MM.1S (cell line): ENCODE data around the gene SRP9.

Experiments used
- DNase-seq: peaks from one replicate; pipeline ENCODE4 v3.0.0-alpha.2; 2015
- H2AFZ ChIP-seq: fragments of 300-600 bp; sonication (generic); 2 replicates; pipeline ENCODE4 v1.6.0; 2016; ENCODE audit warnings: antibody characterized with exemption, low read length
- H3F3A ChIP-seq: fragments of 300-600 bp; sonication (generic); 2 replicates; pipeline ENCODE4 v1.6.1; 2016; ENCODE audit warnings: mild to moderate bottlenecking, antibody characterized with exemption, low read length, moderate library complexity, mixed read lengths; ENCODE audit not compliant: insufficient read depth
- H3K27ac ChIP-seq: fragments of 300-600 bp; sonication (generic); 2 replicates; pipeline ENCODE4 v1.5.1; 2016; ENCODE audit warnings: mild to moderate bottlenecking, low read length
- H3K27me3 ChIP-seq: fragments of 300-600 bp; sonication (generic); replicated peaks from 2 replicates; pipeline ENCODE4 v1.6.0; 2016; ENCODE audit warnings: low read length; ENCODE audit not compliant: insufficient read depth
- H3K36me3 ChIP-seq: fragments of 300-600 bp; sonication (generic); replicated peaks from 2 replicates; pipeline ENCODE4 v1.6.1; 2016; ENCODE audit warnings: mild to moderate bottlenecking, low read length, mixed read lengths; ENCODE audit not compliant: insufficient read depth
- H3K4me1 ChIP-seq: fragments of 300-600 bp; sonication (generic); 2 replicates; pipeline ENCODE4 v1.6.1; 2016; ENCODE audit warnings: low read length, mixed read lengths
- H3K4me2 ChIP-seq: fragments of 300-600 bp; sonication (generic); 2 replicates; pipeline ENCODE4 v1.6.0; 2016; ENCODE audit warnings: low read depth, low read length
- H3K4me3 ChIP-seq: fragments of 300-600 bp; sonication (generic); 2 replicates; pipeline ENCODE4 v1.5.1; 2016; ENCODE audit warnings: low read length, mixed read lengths
- H3K79me2 ChIP-seq: fragments of 300-600 bp; sonication (generic); 2 replicates; pipeline ENCODE4 v1.6.1; 2016; ENCODE audit warnings: mixed run types, low read length, mixed read lengths
- H3K9ac ChIP-seq: fragments of 300-600 bp; sonication (generic); 2 replicates; pipeline ENCODE4 v1.6.1; 2016; ENCODE audit warnings: low read length, mixed read lengths
- H3K9me2 ChIP-seq: fragments of 300-600 bp; sonication (generic); replicated peaks from 2 replicates; pipeline ENCODE4 v1.6.1; 2016; ENCODE audit warnings: mild to moderate bottlenecking, low read length, mixed read lengths; ENCODE audit not compliant: insufficient read depth
- H3K9me3 ChIP-seq: fragments of 300-600 bp; sonication (generic); replicated peaks from 2 replicates; pipeline ENCODE4 v1.6.1; 2016; ENCODE audit warnings: mild to moderate bottlenecking, low read length, mixed read lengths; ENCODE audit not compliant: insufficient read depth
- H4K20me1 ChIP-seq: fragments of 300-600 bp; sonication (generic); 2 replicates; pipeline ENCODE4 v1.6.1; 2016; ENCODE audit warnings: mild to moderate bottlenecking, low read length, moderate library complexity, mixed read lengths; ENCODE audit not compliant: insufficient read depth
- EZH2 ChIP-seq: fragments of 300-600 bp; sonication (generic); optimal IDR thresholded peaks from 2 replicates; pipeline ENCODE3; 2017; ENCODE audit warnings: low read depth, mild to moderate bottlenecking, antibody characterized with exemption, low read length, mixed read lengths
- EZH2phosphoT487 ChIP-seq: fragments of 300-600 bp; sonication (generic); IDR thresholded peaks from 2 replicates; pipeline ENCODE4 v1.6.1; 2018; ENCODE audit warnings: antibody characterized with exemption, low read length
- TF ChIP-seq, protein P1 (sequence below): fragments of 300-600 bp; sonication (generic); IDR thresholded peaks from 2 replicates; pipeline ENCODE4 v1.5.1; 2016; ENCODE audit warnings: antibody characterized with exemption, low read length, mixed read lengths

SRP9 gene

DNA sequence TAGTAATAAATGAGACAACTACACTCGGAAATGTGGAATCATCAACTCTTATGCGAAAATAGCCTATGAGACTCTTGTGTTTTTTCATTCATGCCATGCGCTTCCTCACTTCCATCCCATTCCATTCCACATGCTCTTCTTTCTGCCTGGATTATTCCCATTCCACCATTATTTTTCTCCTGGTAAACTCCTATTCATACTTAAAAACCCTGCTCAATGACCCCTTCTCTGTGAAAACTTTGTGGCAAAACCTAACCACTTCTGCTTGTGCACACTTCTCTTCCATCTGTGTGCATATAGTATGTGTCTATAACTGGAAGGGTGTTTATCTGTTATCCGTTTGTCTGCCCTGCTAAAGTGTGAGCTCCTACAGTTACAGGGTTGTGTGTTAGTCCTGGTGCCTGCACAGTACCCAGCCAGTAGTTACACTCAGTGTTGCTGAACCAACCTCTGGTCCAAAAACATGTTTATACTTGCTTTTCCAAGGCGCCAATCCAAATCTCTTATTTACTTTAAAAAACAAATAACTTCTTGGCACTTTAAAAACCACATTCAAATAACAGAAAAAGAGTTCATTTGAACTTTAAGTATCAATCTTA lies 43.0 kb downstream of the SRP9 start:
- H3K27ac ChIP-seq: no peak overlapping the region
- no peaks in the 10 kb centered on the region for H3K9me3 ChIP-seq
- H3K9me2 ChIP-seq: no peaks in the 10 kb centered on the region
- H3F3A ChIP-seq: no peaks in the 10 kb centered on the region
- H4K20me1 ChIP-seq: no peaks in the 10 kb centered on the region
- H3K9ac ChIP-seq: no peak overlapping the region
- no peak overlapping the region for H2AFZ ChIP-seq
- H3K4me3 ChIP-seq: no peak overlapping the region
- DNase-seq: no peak
- no peaks in the 10 kb centered on the region for H3K27me3 ChIP-seq
- H3K4me2 ChIP-seq: no peak overlapping the region
- TF ChIP-seq, protein P1, sequence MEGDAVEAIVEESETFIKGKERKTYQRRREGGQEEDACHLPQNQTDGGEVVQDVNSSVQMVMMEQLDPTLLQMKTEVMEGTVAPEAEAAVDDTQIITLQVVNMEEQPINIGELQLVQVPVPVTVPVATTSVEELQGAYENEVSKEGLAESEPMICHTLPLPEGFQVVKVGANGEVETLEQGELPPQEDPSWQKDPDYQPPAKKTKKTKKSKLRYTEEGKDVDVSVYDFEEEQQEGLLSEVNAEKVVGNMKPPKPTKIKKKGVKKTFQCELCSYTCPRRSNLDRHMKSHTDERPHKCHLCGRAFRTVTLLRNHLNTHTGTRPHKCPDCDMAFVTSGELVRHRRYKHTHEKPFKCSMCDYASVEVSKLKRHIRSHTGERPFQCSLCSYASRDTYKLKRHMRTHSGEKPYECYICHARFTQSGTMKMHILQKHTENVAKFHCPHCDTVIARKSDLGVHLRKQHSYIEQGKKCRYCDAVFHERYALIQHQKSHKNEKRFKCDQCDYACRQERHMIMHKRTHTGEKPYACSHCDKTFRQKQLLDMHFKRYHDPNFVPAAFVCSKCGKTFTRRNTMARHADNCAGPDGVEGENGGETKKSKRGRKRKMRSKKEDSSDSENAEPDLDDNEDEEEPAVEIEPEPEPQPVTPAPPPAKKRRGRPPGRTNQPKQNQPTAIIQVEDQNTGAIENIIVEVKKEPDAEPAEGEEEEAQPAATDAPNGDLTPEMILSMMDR: no peak
- TF ChIP-seq EZH2 (no peak), EZH2phosphoT487 (no peak)
- no peaks in the 10 kb centered on the region for H3K36me3 ChIP-seq
- no peaks in the 10 kb centered on the region for H3K79me2 ChIP-seq
- H3K4me1 ChIP-seq: no peaks in the 10 kb centered on the region

DNA sequence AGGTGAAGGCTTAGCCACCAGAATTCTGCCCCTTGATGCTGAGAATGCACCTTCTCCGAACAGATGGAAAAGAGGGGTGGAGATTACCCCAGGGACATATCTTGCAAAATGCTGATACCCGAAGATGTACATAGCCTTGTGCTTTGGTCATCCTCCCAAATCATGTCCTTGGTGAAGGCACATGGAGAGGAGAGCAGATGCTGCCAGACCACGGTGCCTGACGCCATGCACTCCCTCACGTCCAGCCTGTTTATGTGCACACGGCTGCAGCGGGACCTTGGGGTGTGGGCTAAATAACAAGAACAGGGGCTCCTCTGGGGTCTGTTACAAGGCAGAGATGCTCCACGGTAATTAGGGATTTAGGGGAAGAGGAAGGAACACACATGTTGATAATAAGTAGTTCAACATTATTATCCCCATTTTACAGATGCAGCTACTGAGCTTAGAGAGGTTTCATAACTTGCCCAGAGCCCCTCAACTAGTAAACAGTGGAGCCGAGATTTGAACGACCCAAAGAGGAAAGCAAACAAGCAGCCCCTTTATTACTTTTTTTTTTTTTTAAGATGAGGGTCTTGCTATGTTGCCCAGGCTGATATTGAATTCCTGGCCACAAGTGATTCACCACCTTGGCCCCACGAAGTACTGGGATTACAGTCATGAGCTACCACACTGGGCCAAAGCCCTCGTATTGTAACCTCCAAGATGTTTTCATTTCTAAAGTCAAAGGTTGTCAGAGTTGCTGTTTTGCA lies 45.2 kb downstream of the SRP9 start:
- no peak overlapping the region for H3K9ac ChIP-seq
- H3K79me2 ChIP-seq: no peaks in the 10 kb centered on the region
- H3K4me1 ChIP-seq: no peaks in the 10 kb centered on the region
- H3K27ac ChIP-seq: no peak overlapping the region
- no peak for TF ChIP-seq EZH2
- no peak for TF ChIP-seq EZH2phosphoT487
- TF ChIP-seq, protein P1: no peak
- no peak overlapping the region for H3K4me3 ChIP-seq
- H3K4me2 ChIP-seq: no peak overlapping the region
- no peaks in the 10 kb centered on the region for H3K9me3 ChIP-seq
- H4K20me1 ChIP-seq: no peaks in the 10 kb centered on the region
- H3K36me3 ChIP-seq: no peaks in the 10 kb centered on the region
- H3K9me2 ChIP-seq: no peaks in the 10 kb centered on the region
- no peaks in the 10 kb centered on the region for H3K27me3 ChIP-seq
- DNase-seq: no peak
- no peaks in the 10 kb centered on the region for H3F3A ChIP-seq
- no peak overlapping the region for H2AFZ ChIP-seq

DNA sequence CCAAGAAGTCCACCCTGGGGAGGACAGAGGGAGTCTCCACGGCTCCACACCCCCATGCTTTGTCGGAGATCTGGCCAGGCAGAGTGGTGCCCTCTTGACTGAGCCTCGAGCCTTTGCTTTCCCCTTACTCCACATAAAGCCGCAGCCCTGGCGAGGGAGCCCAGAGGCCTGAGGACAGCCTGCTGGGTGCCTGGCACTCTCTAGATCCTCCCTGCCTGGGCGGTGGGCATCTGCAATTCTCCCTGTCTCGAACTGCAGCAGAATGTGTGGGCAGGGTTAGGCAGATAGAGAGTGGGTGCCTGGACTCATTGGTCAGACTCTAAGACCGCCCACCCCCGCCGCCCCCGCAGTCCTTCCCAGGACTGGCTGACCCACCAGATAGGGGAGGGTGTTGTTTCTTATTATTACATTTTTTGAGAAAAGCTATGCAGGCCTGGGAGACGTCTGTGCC lies 46.2 kb downstream of the SRP9 start:
- no peaks in the 10 kb centered on the region for H3K79me2 ChIP-seq

More for the DNA sequence above, 46.2 kb downstream of the SRP9 start:
- H3K27me3 ChIP-seq: no peaks in the 10 kb centered on the region
- H3K9ac ChIP-seq: no peak overlapping the region
- H3K36me3 ChIP-seq: no peaks in the 10 kb centered on the region
- no peak for DNase-seq
- no peak overlapping the region for H3K4me3 ChIP-seq
- TF ChIP-seq EZH2 (no peak), EZH2phosphoT487 (no peak)
- TF ChIP-seq, protein P1: no peak
- no peaks in the 10 kb centered on the region for H3K9me2 ChIP-seq
- no peaks in the 10 kb centered on the region for H3F3A ChIP-seq
- no peak overlapping the region for H3K27ac ChIP-seq
- no peaks in the 10 kb centered on the region for H3K9me3 ChIP-seq
- no peaks in the 10 kb centered on the region for H3K4me1 ChIP-seq
- no peak overlapping the region for H2AFZ ChIP-seq
- H3K4me2 ChIP-seq: no peak overlapping the region
- no peaks in the 10 kb centered on the region for H4K20me1 ChIP-seq
